Transverse colon (tissue), 4 donors: ENCODE measurements around the gene SP140.

Experiments
- POLR2A ChIP-seq: fragments of 450-650 bp; IDR thresholded peaks from one replicate; pipeline ENCODE4 v1.6.1; 2016; ENCODE audit warnings: antibody characterized with exemption, mild to moderate bottlenecking, moderate library complexity
- POLR2AphosphoS5 ChIP-seq, 3 donors: sonication (generic); formaldehyde crosslinking; IDR thresholded peaks; one replicate each; pipeline ENCODE4 v1.6.1; 2016; ENCODE audit warnings: antibody characterized with exemption in 3 of 3
- TF ChIP-seq, protein P1 (sequence below), 5 experiments: fragments of 200-600 bp in 3 of 5; fragments of 450-650 bp in 2 of 5; sonication (generic) in 3 of 5; IDR thresholded peaks; 1 replicate in 2 of 5; 2 replicates in 3 of 5; pipeline ENCODE4 v1.5.1; 2016 to 2017; ENCODE audit warnings: antibody characterized with exemption in 5 of 5, inconsistent platforms in 3 of 5, mild to moderate bottlenecking in 2 of 5, moderate library complexity in 1 of 5

GRCh38 chr2:230346465-230346864, 120.9 kb downstream of the SP140 start:
- no peak for TF ChIP-seq POLR2A
- TF ChIP-seq, protein P1, sequence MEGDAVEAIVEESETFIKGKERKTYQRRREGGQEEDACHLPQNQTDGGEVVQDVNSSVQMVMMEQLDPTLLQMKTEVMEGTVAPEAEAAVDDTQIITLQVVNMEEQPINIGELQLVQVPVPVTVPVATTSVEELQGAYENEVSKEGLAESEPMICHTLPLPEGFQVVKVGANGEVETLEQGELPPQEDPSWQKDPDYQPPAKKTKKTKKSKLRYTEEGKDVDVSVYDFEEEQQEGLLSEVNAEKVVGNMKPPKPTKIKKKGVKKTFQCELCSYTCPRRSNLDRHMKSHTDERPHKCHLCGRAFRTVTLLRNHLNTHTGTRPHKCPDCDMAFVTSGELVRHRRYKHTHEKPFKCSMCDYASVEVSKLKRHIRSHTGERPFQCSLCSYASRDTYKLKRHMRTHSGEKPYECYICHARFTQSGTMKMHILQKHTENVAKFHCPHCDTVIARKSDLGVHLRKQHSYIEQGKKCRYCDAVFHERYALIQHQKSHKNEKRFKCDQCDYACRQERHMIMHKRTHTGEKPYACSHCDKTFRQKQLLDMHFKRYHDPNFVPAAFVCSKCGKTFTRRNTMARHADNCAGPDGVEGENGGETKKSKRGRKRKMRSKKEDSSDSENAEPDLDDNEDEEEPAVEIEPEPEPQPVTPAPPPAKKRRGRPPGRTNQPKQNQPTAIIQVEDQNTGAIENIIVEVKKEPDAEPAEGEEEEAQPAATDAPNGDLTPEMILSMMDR (IDR thresholded peaks at IDR 0.05), result no peak
- no peak for TF ChIP-seq POLR2AphosphoS5 (IDR thresholded peaks at IDR 0.05)
